Measurements from ENCODE around the gene NCCRP1. TPM values are rescaled to one million over a fixed set of nuclear protein-coding genes. Genes with fewer than 3 reads are reported as not detected.

Gene NCCRP1
- total and polyA plus RNA-seq, 2 experiments from 2014 or later, result 2.5 to 7.0 TPM

DNA sequence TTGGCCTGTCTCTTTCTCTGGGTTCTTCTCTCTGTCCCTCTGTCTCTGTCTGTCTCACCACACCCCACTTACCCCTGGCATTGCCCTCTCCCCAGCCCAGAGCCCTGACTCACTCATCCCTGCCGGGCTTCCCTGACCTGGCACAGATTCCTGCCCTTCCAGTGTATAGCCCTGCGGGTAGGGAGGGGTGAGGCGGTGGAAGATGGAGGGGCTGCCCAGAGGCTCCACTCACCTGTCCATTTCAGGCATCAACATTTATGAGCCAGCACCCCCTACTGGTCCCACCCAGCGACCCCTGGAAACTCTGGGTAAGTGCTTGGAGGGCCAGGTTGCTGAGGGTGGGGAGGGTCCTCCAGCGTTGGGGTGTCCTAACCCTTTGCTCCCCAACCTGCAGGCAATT, 1.0 kb downstream of the NCCRP1 start:
- Histone ChIP-seq H4K20me1 (ENCODE audit: insufficient read depth, poor library complexity, severe bottlenecking) (no peaks in the 10 kb centered on the region), H2AFZ (no peak overlapping the region), H3K4me2 (no peak overlapping the region), H3K27ac (no peak overlapping the region), H3K79me2 (no peaks in the 10 kb centered on the region), H3K9me2 (replicated peaks; ENCODE audit: insufficient read depth) (no peaks in the 10 kb centered on the region), H3K9me3 (ENCODE audit: low read depth) (no peaks in the 10 kb centered on the region), H3K27me3 (peaks cover 27% of the 10 kb centered on the region), H3K4me3 (no peak overlapping the region), H3K36me3 (replicated peaks; ENCODE audit: insufficient read depth, low read depth) (no peaks in the 10 kb centered on the region), H3K4me1 (ENCODE audit: insufficient read depth) (peaks cover 10% of the 10 kb centered on the region)
- TF ChIP-seq, protein P1, sequence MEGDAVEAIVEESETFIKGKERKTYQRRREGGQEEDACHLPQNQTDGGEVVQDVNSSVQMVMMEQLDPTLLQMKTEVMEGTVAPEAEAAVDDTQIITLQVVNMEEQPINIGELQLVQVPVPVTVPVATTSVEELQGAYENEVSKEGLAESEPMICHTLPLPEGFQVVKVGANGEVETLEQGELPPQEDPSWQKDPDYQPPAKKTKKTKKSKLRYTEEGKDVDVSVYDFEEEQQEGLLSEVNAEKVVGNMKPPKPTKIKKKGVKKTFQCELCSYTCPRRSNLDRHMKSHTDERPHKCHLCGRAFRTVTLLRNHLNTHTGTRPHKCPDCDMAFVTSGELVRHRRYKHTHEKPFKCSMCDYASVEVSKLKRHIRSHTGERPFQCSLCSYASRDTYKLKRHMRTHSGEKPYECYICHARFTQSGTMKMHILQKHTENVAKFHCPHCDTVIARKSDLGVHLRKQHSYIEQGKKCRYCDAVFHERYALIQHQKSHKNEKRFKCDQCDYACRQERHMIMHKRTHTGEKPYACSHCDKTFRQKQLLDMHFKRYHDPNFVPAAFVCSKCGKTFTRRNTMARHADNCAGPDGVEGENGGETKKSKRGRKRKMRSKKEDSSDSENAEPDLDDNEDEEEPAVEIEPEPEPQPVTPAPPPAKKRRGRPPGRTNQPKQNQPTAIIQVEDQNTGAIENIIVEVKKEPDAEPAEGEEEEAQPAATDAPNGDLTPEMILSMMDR (IDR thresholded peaks at IDR 0.05; ENCODE audit: poor library complexity), result no peak
- TF ChIP-seq EZH2phosphoT487 (IDR thresholded peaks at IDR 0.05; ENCODE audit: low read depth, severe bottlenecking, unreplicated experiment) (no peak), EZH2 (IDR thresholded peaks at IDR 0.05; ENCODE audit: borderline replicate concordance) (no peak)
- DNase-seq (ENCODE audit: low spot score), result no peak
- 67% methylated on average over 5 of the region's 5 CpGs for WGBS (ENCODE audit: low lambda C conversion rate, missing lambda C conversion rate)

DNA sequence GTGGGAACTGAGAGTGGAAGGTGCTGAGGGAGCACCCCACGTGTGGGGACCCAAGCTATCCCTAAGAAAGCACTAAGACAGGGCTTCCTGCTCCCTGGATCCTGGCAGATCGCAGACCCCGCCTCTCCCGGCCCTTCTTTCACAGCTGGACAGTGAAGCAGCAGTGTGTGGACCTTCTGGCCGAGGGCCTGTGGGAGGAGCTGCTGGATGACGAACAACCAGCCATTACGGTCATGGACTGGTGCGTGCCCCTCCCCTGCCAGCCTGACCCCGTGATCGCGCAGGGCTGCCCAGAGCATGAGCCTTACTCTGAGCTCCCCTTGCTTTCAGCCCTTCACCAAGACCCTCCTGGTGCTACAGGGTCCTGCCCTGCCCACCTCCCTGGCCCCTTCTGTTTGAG, 2.3 kb downstream of the NCCRP1 start:
- H3K4me3 ChIP-seq, result no peak overlapping the region
- H3K4me2 ChIP-seq, result no peak overlapping the region
- H3K9me2 ChIP-seq (replicated peaks; ENCODE audit: insufficient read depth), result no peaks in the 10 kb centered on the region
- no peaks in the 10 kb centered on the region for H3K9me3 ChIP-seq (ENCODE audit: low read depth)
- H4K20me1 ChIP-seq (ENCODE audit: insufficient read depth, poor library complexity, severe bottlenecking), result no peaks in the 10 kb centered on the region
- H3K79me2 ChIP-seq, result no peaks in the 10 kb centered on the region
- H3K27ac ChIP-seq, result no peak overlapping the region
- no peak for DNase-seq (ENCODE audit: low spot score)
- WGBS (ENCODE audit: low lambda C conversion rate, missing lambda C conversion rate), result 61% methylated on average over 11 of the region's 11 CpGs
- H3K27me3 ChIP-seq, result peaks cover 27% of the 10 kb centered on the region
- TF ChIP-seq EZH2phosphoT487 (IDR thresholded peaks at IDR 0.05; ENCODE audit: low read depth, severe bottlenecking, unreplicated experiment), result no peak
- TF ChIP-seq, protein P1 (IDR thresholded peaks at IDR 0.05; ENCODE audit: poor library complexity), result no peak
- no peak for TF ChIP-seq EZH2 (IDR thresholded peaks at IDR 0.05; ENCODE audit: borderline replicate concordance)
- H3K36me3 ChIP-seq (replicated peaks; ENCODE audit: insufficient read depth, low read depth), result no peaks in the 10 kb centered on the region
- H2AFZ ChIP-seq, result no peak overlapping the region
- peaks cover 10% of the 10 kb centered on the region for H3K4me1 ChIP-seq (ENCODE audit: insufficient read depth)

DNA sequence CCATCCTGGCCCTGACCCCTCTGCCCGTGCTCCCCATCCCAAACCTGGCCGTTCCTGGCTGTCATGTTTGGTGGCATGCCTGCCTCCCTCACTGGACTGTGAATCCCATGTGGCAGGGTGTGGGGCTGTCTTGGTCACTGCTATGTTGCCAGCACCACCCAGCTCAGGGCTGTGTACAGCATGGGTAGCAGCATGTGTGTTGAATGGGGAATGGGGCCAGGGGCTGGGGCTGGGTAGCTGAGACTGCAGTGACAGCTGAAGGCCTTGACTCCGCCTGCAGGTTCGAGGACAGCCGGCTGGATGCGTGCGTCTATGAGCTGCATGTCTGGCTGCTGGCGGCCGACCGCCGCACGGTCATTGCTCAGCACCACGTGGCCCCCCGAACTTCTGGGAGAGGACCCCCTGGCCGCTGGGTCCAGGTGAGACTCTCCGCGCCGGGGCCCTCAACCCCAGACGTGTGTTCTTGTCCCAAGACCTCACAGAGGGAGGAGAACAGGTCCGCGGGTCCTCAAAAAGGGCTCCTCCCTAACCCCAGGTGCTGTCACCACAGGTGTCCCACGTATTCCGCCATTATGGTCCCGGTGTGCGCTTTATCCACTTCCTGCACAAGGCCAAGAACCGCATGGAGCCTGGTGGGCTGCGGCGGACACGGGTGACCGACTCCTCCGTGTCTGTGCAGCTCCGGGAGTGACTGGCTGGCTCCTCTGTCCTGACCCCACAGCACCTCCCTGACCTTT, 3.5 kb downstream of the NCCRP1 start:
- H3K79me2 ChIP-seq, result no peaks in the 10 kb centered on the region
- H3K27ac ChIP-seq, result no peak overlapping the region
- no peak for DNase-seq (ENCODE audit: low spot score)
- no peaks in the 10 kb centered on the region for H3K36me3 ChIP-seq (replicated peaks; ENCODE audit: insufficient read depth, low read depth)
- H3K4me1 ChIP-seq (ENCODE audit: insufficient read depth), result peaks cover 10% of the 10 kb centered on the region
- 92% methylated on average over 21 of the region's 32 CpGs for WGBS (ENCODE audit: low lambda C conversion rate, missing lambda C conversion rate)
- no peaks in the 10 kb centered on the region for H4K20me1 ChIP-seq (ENCODE audit: insufficient read depth, poor library complexity, severe bottlenecking)
- no peaks in the 10 kb centered on the region for H3K9me3 ChIP-seq (ENCODE audit: low read depth)
- H3K4me3 ChIP-seq, result no peak overlapping the region
- H2AFZ ChIP-seq, result no peak overlapping the region
- no peaks in the 10 kb centered on the region for H3K9me2 ChIP-seq (replicated peaks; ENCODE audit: insufficient read depth)
- TF ChIP-seq EZH2phosphoT487 (IDR thresholded peaks at IDR 0.05; ENCODE audit: low read depth, severe bottlenecking, unreplicated experiment), result no peak
- no peak for TF ChIP-seq EZH2 (IDR thresholded peaks at IDR 0.05; ENCODE audit: borderline replicate concordance)
- TF ChIP-seq, protein P1 (IDR thresholded peaks at IDR 0.05; ENCODE audit: poor library complexity), result no peak
- peaks cover 27% of the 10 kb centered on the region for H3K27me3 ChIP-seq
- H3K4me2 ChIP-seq, result no peak overlapping the region

All from hepatocyte (in vitro differentiated cells).